NCI-H82 (cell line): ENCODE measurements around the gene ARPC1A.
A peak's percentile ranks its signal among the peaks of the same experiment; 100 is the strongest.
"Not testable (repeated sequence)": the region's sequence is repeated elsewhere in the genome, so short reads cannot be mapped to it uniquely, and the experiment has no call there.

ENCODE experiments used
- DNase-seq: peaks from one replicate; lab custom pipeline; 2025; lab: John Stamatoyannopoulos, UW

The ARPC1A gene

DNA sequence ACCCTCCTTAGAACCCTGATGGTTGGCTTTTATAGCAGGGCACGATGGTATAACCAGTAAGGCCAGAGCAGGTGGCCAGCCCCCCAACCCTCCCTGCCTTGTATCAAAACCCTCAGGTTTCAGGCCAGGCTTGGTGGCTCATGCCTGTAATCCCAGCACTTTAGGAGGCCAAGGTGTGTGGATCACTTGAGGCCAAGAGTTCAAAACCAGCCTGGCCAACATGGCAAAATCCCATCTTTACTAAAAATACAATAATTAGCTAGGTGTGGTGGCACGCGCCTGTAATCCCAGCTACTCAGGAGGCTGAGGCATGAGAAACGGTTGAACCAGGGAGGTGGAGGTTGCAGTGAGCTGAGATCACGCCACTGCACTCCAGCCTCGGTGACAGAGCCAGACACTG, 3.0 kb upstream of the ARPC1A start:
- not testable (repeated sequence) for DNase-seq

DNA sequence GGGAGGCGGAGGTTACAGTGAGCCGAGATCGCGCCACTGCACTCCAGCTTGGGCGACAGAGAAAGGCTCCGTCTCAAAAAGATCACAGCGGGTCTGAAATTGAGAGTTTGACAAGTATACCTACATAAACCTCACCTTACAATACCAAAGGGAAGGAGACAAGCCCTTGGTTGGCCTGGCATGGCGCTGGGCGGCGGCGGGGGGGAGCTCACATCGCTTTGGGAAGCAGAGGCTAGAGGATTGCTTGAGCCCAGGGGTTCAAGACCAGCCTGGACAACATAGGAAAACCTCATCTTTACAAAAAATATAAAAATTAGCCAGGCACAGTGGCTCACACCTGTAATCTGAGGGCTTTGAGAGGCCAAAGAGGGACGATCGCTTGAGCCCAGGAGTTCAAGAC, 1.1 kb upstream of the ARPC1A start:
- DNase-seq = no peak

DNA sequence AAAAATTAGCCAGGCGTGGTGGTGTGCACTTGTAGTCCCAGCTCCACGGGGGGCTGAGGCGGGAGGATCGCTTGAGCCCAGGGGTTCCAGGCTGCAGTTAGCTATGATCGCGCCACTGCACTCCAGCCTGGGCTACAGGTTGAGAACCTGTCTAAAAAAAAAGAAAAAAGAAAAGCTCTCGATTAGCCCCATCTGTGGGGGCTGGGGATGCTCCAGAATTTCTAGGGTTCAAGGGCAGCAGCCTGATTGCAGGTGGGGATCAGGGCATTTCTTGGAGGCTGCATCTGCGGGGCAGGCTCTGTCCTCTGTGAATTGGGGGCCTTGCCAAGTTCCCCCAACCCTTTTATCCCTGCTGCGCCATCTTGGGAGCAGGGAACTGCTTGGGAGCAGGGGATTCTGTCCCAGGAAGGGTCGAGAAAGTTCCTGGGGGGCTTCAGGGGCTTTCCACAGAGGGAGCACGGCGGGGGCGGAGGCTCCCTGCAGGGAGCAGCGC, 651 bp upstream of the ARPC1A start:
- peak; percentile 53 for DNase-seq

DNA sequence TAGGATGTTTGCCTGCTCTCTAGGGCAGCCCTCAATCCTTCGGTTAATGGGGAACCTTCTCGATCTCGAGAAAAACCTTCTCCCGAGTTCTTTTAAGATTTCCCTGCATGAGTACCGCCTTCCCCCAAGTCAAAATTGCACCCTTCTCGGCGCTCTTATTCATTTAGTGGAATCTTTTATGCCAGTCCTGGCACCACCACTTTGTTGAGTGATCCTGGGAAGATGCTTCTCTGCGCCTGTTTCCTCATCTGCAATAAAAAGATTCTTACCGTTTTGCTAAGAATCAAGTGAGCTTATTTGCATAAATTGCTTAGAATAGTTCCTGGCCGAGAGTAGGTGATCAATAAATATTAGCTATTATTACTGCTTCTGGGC, 697 bp downstream of the ARPC1A start:
- no peak for DNase-seq

DNA sequence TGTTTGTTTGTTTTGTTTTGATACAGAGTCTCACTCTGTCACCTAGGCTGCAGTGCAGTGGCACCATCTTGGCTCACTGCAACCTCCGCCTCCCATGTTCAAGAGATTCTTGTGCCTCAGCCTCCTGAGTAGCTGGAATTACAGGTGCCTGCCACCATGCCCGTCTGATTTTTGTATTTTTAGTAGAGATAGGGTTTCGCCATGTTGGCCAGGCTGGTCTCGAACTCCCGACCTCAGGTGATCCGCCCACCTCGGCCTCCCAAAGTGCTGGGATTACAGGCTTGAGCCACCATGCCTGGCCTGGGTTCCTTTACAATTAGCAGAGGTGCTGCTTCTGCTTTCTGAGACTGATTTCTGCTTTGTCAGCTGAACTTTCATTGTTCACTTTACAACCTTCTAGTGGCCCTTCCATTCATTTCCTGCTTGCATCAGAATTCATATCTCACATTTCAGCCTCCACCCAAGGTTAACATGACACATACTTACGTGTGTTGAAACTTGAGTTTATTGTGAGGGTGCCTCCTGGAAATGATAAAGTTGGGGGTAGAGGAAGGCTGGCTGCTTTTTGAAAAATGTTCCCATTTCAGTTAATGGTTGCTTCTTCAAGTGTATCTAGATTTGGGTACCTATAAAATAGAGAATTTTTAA, 4.7 kb downstream of the ARPC1A start:
- DNase-seq = not testable (repeated sequence)

DNA sequence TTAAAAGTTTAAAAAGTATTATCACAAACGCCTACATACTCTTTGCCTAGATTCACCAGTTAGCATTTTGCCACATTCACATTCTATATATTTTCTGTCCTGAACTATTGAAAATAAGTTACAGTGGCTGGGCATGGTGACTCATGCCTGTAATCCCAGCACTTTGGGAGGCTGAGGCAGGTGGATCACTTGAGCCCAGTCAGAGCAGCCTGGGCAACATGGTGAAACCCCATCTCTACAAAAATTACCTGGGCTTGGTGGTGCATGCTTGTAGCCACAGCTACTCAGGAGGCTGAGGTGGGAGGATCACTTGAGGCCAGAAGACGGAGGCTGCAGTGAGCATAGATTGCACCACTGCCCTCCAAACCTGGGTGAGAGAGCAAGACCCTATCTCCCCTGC, 5.3 kb downstream of the ARPC1A start:
- DNase-seq = no peak

DNA sequence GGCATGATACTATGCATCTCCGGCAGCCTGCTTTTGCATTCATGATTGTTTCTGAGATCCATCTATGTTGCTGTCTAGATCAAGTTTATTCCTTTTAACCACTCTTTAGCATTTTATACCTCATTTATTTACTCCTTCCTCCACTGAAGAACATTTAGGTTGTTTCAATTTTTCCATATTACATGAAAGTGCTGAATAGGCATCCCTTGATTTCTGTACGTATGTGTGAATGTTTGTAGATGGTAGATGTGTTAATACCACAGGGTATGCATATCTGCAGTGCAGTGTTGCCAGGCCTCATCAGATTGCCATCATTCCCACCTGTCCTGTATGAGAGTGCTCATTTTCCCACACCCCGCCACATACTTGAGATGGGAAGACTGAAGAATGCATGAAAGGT, 13.9 kb downstream of the ARPC1A start:
- DNase-seq = no peak

DNA sequence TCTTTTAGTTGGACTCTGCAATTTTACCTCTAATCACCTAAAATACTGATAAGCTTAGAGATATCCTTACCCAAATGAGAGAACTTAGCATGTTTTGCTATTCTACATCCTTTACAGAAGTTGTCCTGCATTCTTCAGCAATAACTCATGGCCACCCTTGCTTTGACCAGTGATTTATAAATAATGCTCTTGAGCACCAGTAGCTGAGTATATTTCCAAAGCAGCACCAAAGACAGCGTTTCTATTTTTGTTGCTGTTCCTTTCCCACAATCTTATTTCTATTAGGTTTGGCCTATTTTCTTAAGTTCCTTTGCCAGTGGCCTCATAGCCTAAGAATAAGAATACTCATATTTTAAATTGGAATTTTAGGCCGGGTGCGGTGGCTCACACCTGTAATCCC, 15.0 kb downstream of the ARPC1A start:
- no peak for DNase-seq

DNA sequence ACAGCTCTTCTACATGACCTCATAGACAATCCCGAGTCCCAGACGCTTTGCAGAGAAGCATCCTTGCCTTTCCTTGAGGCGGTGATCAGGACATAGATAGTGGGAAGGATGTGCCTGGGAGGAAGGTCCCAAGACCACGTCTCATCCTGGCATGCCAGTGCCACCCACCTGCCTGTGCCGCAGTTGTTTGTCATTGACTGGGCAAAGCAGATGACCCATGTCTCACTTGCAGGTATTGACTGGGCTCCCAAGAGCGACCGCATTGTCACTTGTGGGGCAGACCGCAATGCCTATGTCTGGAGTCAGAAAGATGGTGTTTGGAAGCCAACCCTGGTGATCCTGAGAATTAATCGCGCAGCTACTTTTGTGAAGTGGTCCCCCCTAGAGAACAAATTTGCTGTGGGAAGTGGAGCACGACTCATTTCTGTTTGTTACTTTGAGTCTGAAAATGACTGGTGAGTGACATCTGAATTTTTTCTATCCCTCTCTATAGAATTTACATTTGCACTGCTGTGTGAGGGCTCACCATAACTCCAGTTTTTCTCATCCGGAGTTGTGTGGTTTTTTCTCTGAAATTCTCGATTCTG, 18.5 kb downstream of the ARPC1A start:
- no peak for DNase-seq

DNA sequence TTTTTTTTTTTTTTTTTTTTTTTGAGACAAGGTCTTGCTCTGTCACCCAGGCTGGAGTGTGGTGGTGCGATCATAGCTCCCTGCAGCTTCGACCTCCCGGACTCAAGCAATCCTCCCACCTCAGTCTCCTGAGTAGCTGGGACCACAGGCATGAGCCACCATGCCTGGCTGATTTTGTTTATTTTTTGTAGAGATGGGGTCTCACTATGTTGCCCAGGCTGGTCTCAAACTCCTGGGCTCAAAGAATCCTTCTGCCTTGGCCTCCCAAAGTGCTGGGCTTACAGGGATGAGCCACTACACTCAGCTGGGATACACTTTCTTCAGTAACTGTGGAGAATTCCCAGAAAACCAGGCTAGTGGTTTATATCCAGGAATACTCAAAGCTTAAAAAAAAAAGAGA, 24.9 kb downstream of the ARPC1A start:
- DNase-seq = not testable (repeated sequence)

DNA sequence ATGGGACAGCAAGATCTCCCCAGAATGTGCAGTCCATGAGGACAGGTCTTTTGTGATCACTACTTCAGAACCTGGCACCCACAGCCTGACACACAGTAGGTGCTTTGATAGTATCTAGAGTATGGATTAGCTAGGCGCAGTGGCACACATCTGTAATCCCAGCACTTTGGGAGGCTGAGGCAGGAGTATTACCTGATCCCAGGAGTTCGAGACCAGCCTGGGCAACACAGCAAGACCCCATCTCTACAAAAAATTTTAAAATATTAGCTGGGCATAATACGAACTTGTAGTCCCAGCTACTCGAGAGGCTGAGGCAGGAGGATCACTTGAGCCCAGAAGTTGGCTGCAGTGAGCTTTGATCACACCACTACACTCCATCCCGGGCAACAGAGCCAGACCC, 26.5 kb downstream of the ARPC1A start:
- DNase-seq = no peak

DNA sequence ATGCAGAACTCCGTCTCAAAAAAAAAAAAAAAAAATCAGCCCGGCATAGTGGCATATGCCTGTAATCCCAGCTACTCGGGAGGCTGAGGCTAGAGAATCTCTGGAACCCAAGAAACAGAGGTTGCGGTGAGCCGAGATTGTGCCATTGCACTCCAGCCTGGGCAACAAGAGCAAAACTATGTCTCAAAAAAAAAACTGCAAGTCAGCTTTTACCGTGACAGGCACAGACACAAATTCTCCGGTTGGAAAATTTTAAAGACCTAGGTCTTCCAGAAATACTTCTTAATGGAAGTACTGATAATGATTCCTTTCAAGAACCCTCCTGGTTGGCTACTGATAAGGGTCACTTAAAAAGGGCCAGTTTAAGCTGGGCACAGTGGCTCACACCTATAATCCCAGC, 29.4 kb downstream of the ARPC1A start:
- DNase-seq = no peak

DNA sequence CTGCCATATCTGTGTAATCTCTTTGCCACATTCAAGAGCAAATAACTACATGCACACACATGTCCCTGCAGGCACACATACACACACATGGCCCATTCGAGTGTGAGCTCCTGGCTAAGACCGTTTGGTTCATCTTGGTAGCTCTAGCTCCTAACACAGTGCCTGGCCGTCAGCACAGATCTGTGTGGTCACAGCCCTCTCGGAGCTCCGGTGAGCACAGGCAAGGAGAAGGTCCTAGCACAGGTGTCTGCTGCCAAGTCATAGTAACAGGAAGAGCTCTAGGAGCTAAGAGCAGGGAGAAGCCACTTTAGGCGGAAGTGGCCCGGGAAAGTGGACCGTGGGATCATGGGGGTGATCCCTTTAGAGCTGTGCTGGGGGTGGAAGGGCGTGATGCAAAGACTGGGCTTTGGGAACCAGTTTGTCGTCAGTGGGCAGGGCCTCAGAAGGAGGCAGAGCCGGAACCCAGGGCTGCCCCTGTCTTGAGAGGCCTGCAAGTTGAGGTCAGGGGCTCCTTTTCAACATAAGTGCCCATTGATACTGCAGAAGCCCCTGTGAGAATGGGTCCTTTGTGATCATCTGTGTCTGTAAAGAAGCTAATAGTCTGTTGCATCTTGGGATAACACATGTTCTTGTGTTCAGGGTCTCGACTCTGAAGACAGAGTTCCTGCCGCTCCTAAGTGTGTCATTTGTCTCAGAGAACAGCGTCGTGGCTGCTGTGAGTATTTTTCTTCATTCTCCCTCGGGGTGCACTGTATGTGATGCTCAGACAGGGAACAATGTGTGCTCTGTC, 32.2 kb downstream of the ARPC1A start:
- DNase-seq = no peak

DNA sequence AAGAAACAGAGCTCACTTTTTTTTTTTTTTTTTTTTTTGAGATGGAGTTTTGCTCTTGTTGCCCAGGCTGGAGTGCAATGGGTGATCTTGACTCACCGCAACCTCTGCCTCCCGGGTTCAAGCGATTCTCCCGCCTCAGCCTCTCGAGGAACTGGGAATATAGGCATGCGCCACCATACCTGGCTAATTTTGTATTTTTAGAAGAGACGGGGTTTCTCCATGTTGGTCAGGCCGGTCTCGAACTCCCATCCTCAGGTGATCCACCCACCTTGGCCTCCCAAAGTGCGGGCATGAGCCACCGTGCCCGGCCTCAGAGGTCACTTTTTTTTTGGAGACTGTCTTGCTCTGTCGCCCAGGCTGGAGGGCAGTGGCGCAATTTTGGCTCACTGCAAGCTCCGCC, 32.8 kb downstream of the ARPC1A start:
- DNase-seq = not testable (repeated sequence)

DNA sequence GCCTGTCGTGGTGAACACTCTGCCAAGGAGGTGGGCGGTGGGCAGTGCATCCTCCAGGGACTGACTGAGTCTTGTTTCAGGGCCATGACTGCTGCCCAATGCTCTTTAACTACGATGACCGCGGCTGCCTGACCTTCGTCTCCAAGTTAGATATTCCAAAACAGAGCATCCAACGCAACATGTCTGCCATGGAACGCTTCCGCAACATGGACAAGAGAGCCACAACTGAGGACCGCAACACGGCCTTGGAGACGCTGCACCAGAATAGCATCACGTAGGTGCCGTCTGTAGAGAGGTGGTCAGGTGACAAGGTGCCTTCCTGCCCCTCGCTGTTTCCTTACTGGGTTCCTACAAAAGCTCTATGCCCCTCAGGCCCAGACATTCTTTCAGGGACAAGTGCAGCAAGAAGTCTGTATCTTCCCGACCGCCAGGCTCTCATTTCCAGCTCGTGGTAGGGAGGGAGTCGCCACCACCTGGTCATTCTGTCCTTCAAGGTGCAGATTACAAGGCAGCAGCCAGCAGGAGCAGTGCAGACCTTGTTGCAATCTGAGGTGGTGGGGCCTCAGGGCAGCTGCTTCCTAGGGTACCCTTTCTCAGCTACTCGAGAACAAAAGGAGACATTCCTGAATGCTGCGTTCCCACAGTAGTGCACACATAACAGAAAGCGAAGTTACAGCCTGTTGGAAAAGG, 33.9 kb downstream of the ARPC1A start:
- DNase-seq = no peak

DNA sequence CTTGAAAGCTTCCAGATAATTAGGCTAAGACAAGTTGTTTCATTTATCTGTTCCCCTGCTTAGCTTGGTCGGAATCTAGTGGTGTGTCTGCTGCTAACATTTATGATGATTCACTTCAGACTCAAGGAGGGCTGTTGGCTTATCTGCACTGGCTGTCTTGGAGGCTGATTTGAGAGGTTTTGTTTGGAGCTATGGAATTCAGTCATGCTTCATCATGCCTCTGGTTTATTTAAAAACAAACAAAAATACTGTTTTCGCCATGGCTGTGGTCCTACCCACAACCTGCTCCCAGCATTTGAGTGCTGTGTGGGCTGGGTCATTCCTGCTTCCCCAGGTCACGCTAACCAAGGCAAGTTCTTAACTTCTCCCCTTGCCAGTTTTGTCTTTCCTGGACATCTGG, 37.1 kb downstream of the ARPC1A start:
- DNase-seq = no peak

DNA sequence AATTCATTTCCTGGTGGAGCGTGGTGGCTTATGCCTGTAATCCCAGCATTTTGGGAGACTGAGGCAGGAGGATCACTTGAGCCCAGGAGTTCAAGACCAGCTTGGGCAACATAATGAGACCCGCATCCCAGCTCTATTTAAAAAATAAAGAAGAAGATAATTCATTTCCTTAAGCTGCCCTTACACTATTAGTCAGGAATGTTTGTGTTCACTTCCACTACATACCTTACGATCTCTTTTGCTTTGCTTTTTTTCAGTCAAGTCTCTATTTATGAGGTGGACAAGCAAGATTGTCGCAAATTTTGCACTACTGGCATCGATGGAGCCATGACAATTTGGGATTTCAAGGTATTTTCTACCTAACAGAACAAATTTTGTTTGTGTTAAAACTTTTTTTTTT, 37.6 kb downstream of the ARPC1A start:
- no peak for DNase-seq

DNA sequence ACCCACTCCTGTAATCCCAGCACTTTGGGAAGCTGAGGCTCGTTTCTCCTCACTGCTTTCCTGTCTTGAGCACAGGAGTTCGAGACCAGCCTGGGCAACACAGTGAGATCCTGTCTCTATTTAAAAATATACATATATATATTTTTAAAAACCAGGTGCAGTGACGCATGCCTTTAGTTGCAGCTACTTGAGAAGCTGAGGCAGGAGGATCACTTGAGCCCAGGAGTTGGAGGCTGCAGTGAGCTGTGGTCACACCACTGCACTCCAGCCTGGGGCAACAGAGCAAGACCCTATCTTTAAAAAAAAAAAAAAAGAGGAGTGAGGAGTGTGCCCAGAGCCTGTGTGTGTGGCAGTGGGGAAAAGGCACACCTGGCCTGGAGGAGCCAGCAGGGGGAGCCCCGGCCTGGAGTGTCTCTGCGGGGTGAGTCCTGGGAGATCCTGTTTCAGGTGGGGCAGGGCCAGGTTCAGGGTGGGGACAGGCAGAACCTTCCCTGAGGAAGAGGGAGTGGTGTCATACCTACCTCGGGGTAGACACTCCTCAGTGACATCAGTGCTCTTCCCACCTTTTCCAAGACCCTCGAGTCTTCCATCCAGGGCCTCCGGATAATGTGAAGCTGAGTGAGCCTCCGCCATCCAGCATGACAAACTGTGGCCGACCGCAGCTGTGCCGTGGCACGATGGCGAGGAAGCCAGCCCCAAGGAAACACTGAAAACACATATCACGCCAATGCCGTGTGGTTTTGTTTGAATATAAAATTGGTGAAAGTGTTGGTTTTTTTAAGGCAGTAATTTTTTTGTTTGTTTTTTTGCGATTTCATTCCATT, 39.8 kb downstream of the ARPC1A start:
- DNase-seq = peak; percentile 47

DNA sequence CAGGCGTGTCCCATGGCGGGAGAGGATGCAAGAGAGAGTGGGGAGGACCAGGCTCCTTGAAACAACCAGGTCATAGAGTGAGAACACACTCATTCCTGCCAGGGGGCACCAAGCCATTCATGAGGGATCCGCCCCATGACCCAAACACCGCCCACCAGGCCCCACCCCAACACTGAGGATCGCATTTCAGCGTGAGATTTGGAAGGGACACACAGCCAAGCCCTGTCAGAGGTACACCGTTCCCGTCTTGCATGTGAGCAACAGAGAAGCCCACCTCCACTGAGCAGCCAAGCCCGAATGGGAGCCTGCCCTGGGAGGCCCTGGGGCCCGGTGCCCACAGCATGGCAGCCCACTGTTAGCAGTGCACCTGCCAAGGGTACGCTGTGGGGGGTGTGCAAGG, 40.9 kb downstream of the ARPC1A start:
- no peak for DNase-seq

DNA sequence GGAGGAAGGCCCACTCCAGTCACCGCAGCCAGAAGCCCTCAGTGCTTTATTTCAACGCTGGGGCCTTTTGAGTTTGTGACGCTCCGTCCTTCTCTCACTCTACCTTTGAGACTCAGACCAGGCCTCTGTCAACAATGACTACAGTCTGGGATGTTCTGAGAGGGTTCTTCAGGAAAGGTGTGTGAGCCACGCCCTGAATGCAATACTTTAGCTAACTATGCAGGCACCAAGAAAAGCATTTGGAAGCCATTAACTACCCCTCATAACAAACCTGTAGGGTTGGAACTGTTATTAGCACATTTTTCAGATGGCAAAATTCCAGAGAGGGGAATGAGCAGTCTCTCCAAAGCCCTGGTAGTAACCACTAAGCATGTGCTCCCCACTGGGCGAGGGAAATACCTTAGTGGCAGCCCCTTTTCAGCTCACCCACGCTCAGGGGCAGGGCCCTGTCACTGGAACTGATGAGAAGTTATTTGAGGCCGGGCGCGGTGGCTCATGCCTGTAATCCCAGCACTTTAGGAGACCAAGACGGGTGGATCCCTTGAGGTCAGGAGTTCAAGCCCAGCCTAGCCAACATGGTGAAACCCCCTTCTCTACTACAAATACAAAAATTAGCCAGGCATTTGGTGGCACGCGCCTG, 43.2 kb downstream of the ARPC1A start:
- no peak for DNase-seq

DNA sequence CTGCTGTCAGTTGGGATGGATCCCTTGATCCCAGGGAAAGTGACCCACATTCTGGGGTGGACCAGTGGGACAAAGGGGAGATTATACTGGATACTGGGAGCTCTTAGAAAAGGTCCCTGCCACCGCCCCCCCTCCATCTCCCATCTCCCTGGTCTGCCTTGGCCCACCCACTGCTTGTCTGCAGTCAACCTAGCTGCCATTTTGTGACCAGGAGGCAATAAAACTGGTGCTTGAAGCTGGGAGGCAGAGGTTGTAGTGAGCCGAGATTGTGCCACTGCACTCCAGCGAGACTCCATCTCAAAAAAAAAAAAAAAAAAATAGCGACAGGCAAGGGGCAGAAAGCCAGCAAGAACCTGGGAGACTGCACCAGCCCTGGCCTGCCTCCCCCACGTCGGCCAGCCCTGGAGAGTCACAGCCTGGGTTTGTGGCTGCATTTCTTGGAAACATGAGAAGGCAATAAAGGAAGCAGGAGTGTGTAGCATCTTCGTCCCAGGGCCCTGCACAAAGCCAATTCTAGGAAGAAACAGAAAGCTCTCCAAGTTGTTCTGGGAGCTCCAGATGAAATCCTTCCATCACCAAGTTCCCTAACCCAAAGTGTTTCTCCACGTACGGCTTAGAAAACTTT, 44.2 kb downstream of the ARPC1A start:
- DNase-seq = no peak
